HG03460 (cell line): ENCODE results near the gene PAN3.
"Not testable (repeated sequence)": the region's sequence is repeated elsewhere in the genome, so short reads cannot be mapped to it uniquely, and the experiment has no call there.

Source experiments
- ATAC-seq: cut with Tn5 transposase; IDR thresholded peaks from one replicate; pipeline ENCODE4 v1.9.1; 2021; ENCODE audit not compliant: unreplicated experiment

Gene PAN3

GRCh38 chr13:28138012-28138755 lies at the start of gene PAN3:
Gene PAN3 (plus strand): TSS chr13:28138545. CDS start chr13:28138658, 113 bp downstream.
- ATAC-seq: peak; percentile 48

- ATAC-seq: no peak
These were observed 49.3 kb upstream of the PAN3 start for GRCh38 chr13:28089065-28089464.

- no peak for ATAC-seq
These were observed 45.9 kb upstream of the PAN3 start for GRCh38 chr13:28092431-28092830.

GRCh38 chr13:28093881-28094280 lies 44.5 kb upstream of the PAN3 start:
- ATAC-seq: no peak

- ATAC-seq: no peak
These were observed 44.0 kb upstream of the PAN3 start for GRCh38 chr13:28094306-28094705.

- no peak for ATAC-seq
These were observed 40.8 kb upstream of the PAN3 start for GRCh38 chr13:28097503-28097902.

- ATAC-seq: no peak
These were observed 38.8 kb upstream of the PAN3 start for GRCh38 chr13:28099396-28100149.

GRCh38 chr13:28100150-28101121 lies 37.9 kb upstream of the PAN3 start, which contains the start of gene FLT3:
Gene FLT3 (minus strand): TSS chr13:28100576. CDS start chr13:28100510, 66 bp downstream.
- ATAC-seq: peak; percentile 61

GRCh38 chr13:28101886-28102285 lies 36.5 kb upstream of the PAN3 start:
- not testable (repeated sequence) for ATAC-seq

- ATAC-seq: no peak
These were observed 31.4 kb upstream of the PAN3 start for GRCh38 chr13:28106976-28107375.

- no peak for ATAC-seq
These were observed 27.9 kb upstream of the PAN3 start for GRCh38 chr13:28110414-28110813.

GRCh38 chr13:28116736-28117135 lies 21.6 kb upstream of the PAN3 start:
- no peak for ATAC-seq

GRCh38 chr13:28117689-28118377 lies 20.5 kb upstream of the PAN3 start:
- ATAC-seq: no peak

GRCh38 chr13:28120317-28120716 lies 18.0 kb upstream of the PAN3 start:
- no peak for ATAC-seq

GRCh38 chr13:28121224-28121623 lies 17.1 kb upstream of the PAN3 start:
- ATAC-seq: no peak

- ATAC-seq: no peak
These were observed 10.3 kb upstream of the PAN3 start for GRCh38 chr13:28128030-28128429.

GRCh38 chr13:28128926-28129325 lies 9.4 kb upstream of the PAN3 start:
- no peak for ATAC-seq

GRCh38 chr13:28129911-28130693 lies 8.2 kb upstream of the PAN3 start:
- no peak for ATAC-seq

- no peak for ATAC-seq
These were observed 6.7 kb upstream of the PAN3 start for GRCh38 chr13:28131646-28132045.

GRCh38 chr13:28136916-28137315 lies 1.4 kb upstream of the PAN3 start:
- ATAC-seq: no peak
